DOHH2 (cell line): ENCODE measurements around the gene GPR65.

Experiments used
- H3F3A ChIP-seq: fragments of 200-600 bp; sonication (generic), shearing (Covaris generic); 2 replicates; pipeline ENCODE4 v1.6.0; 2016; ENCODE audit warnings: antibody characterized with exemption, mild to moderate bottlenecking; ENCODE audit not compliant: control insufficient read depth, insufficient read depth
- H3K27ac ChIP-seq: fragments of 200-600 bp; sonication (generic); 2 replicates; pipeline ENCODE4 v1.5.1; 2014; ENCODE audit warnings: low read depth, mild to moderate bottlenecking, low read length, moderate library complexity
- H3K27me3 ChIP-seq: fragments of 200-600 bp; sonication (generic); 2 replicates; pipeline ENCODE4 v1.6.1; 2014; ENCODE audit warnings: mild to moderate bottlenecking, low read length, mixed read lengths; ENCODE audit not compliant: control insufficient read depth
- H3K36me3 ChIP-seq: fragments of 200-600 bp; sonication (generic); 2 replicates; pipeline ENCODE4 v1.6.1; 2014; ENCODE audit warnings: mild to moderate bottlenecking, low read length, moderate library complexity, mixed read lengths; ENCODE audit not compliant: control insufficient read depth
- H3K4me1 ChIP-seq: fragments of 200-600 bp; sonication (generic); 2 replicates; pipeline ENCODE4 v1.6.1; 2014; ENCODE audit warnings: mild to moderate bottlenecking, low read length, mixed read lengths; ENCODE audit not compliant: control insufficient read depth
- H3K4me2 ChIP-seq: fragments of 200-600 bp; sonication (generic); 2 replicates; pipeline ENCODE4 v1.6.0; 2014; ENCODE audit warnings: mild to moderate bottlenecking, low read length, moderate library complexity
- H3K4me3 ChIP-seq: fragments of 200-600 bp; sonication (generic); 2 replicates; pipeline ENCODE4 v1.5.1; 2014; ENCODE audit warnings: mild to moderate bottlenecking, low read length, mixed read lengths
- H3K79me2 ChIP-seq: fragments of 200-600 bp; sonication (generic); 2 replicates; pipeline ENCODE4 v1.6.1; 2014; ENCODE audit warnings: mild to moderate bottlenecking, low read length, mixed read lengths; ENCODE audit not compliant: control insufficient read depth
- H3K9me2 ChIP-seq: fragments of 200-600 bp; sonication (generic); replicated peaks from 2 replicates; pipeline ENCODE4 v1.6.1; 2014; ENCODE audit warnings: mild to moderate bottlenecking, low read length, mixed read lengths; ENCODE audit not compliant: control insufficient read depth
- H3K9me3 ChIP-seq: fragments of 200-600 bp; sonication (generic); 2 replicates; pipeline ENCODE4 v1.6.1; 2014; ENCODE audit warnings: antibody characterized with exemption, low read length, mixed read lengths; ENCODE audit not compliant: control insufficient read depth, insufficient read depth
- H4K20me1 ChIP-seq: fragments of 200-600 bp; sonication (generic); 2 replicates; pipeline ENCODE4 v1.6.0; 2014; ENCODE audit warnings: low read depth, mild to moderate bottlenecking, antibody characterized with exemption, low read length, moderate library complexity; ENCODE audit not compliant: control insufficient read depth, insufficient read depth
- CTCF ChIP-seq: fragments of 200-600 bp; sonication (generic); IDR thresholded peaks from one replicate; pipeline ENCODE4 v1.5.1; 2014; ENCODE audit warnings: antibody characterized with exemption, mild to moderate bottlenecking, low read depth, low read length; ENCODE audit not compliant: poor library complexity, severe bottlenecking
- EZH2phosphoT487 ChIP-seq: fragments of 200-600 bp; sonication (generic); IDR thresholded peaks from 2 replicates; pipeline ENCODE4 v1.6.1; 2017; ENCODE audit warnings: borderline replicate concordance, mild to moderate bottlenecking, antibody characterized with exemption, low read length, moderate library complexity, mixed read lengths

GPR65 gene

GRCh38 chr14:87961246-87961645, 43.7 kb upstream of the GPR65 start:
- Histone ChIP-seq H3K4me1 (no peaks in the 10 kb centered on the region), H3K9me2 (no peaks in the 10 kb centered on the region), H3K9me3 (no peaks in the 10 kb centered on the region), H4K20me1 (no peaks in the 10 kb centered on the region), H3K4me3 (no peak overlapping the region), H3K4me2 (no peak overlapping the region), H3K36me3 (no peaks in the 10 kb centered on the region), H3F3A (no peaks in the 10 kb centered on the region), H3K79me2 (no peaks in the 10 kb centered on the region), H3K27ac (no peak overlapping the region), H3K27me3 (no peaks in the 10 kb centered on the region)
- TF ChIP-seq EZH2phosphoT487 (no peak), CTCF (no peak)

- Histone ChIP-seq H4K20me1 (no peaks in the 10 kb centered on the region), H3K9me3 (no peaks in the 10 kb centered on the region), H3K4me1 (no peaks in the 10 kb centered on the region), H3K79me2 (no peaks in the 10 kb centered on the region), H3K27me3 (no peaks in the 10 kb centered on the region), H3K4me3 (no peak overlapping the region), H3K27ac (no peak overlapping the region), H3F3A (no peaks in the 10 kb centered on the region), H3K4me2 (no peak overlapping the region), H3K9me2 (no peaks in the 10 kb centered on the region), H3K36me3 (no peaks in the 10 kb centered on the region)
- TF ChIP-seq EZH2phosphoT487: no peak
- no peak for TF ChIP-seq CTCF
Measured at GRCh38 chr14:87966816-87967215, 38.1 kb upstream of the GPR65 start.

GRCh38 chr14:87967496-87967895, 37.4 kb upstream of the GPR65 start:
- no peak overlapping the region for H3K27ac ChIP-seq
- no peaks in the 10 kb centered on the region for H4K20me1 ChIP-seq
- H3K4me1 ChIP-seq: no peaks in the 10 kb centered on the region
- H3K4me2 ChIP-seq: no peak overlapping the region
- no peaks in the 10 kb centered on the region for H3K79me2 ChIP-seq
- no peaks in the 10 kb centered on the region for H3K9me2 ChIP-seq
- no peak overlapping the region for H3K4me3 ChIP-seq
- H3K27me3 ChIP-seq: no peaks in the 10 kb centered on the region
- TF ChIP-seq EZH2phosphoT487 (no peak), CTCF (no peak)
- no peaks in the 10 kb centered on the region for H3K36me3 ChIP-seq
- no peaks in the 10 kb centered on the region for H3F3A ChIP-seq
- no peaks in the 10 kb centered on the region for H3K9me3 ChIP-seq

GRCh38 chr14:87971010-87971409, 33.9 kb upstream of the GPR65 start:
- Histone ChIP-seq H3K9me2 (no peaks in the 10 kb centered on the region), H3K27me3 (no peaks in the 10 kb centered on the region), H3K9me3 (no peaks in the 10 kb centered on the region), H3K27ac (no peak overlapping the region), H3K79me2 (no peaks in the 10 kb centered on the region), H3K4me2 (no peak overlapping the region), H3K4me3 (no peak overlapping the region), H4K20me1 (no peaks in the 10 kb centered on the region), H3K4me1 (no peaks in the 10 kb centered on the region), H3F3A (no peaks in the 10 kb centered on the region), H3K36me3 (no peaks in the 10 kb centered on the region)
- TF ChIP-seq CTCF (no peak), EZH2phosphoT487 (no peak)
